ENCODE measurements around the gene CXorf58.

DNA sequence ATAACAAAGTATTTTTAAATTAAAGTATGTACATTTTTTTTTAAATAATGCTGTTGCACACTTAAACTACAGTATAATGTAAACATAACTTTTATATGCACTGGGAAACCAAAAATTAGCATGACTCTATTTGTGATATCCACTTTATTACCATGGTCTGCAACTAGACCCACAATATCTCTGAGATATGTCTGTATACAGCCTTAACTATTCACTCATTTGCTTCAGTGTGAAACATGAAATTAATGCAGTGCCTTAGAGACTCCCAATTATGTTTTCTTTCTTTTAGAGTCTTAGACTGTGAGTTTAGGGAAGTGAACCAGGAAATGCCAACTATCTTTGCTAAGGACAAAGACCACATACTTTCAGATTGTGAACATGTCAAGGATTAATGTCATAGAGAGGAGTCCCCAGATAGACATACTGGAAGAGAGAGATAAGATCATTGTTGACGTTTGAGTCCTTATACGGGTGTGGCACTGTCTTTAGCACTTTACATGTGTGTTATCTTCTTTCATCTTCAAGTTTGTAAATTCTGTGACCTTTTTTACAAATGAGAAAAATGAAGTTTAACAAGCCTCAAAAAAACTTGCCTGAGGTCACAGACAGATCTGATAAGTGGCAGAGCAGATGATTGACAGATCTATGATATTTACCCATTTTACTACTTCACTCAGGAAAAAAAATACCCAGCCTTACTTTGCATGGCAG is 23.2 kb downstream of the CXorf58 start:
- TF ChIP-seq FOXM1 (IDR thresholded peaks at IDR 0.05; ENCODE audit: low read depth) (no peak), POLR2AphosphoS5 (IDR thresholded peaks at IDR 0.05; ENCODE audit: low read depth, low read length) (no peak), SIN3A (IDR thresholded peaks at IDR 0.05; ENCODE audit: borderline replicate concordance, low read depth, low read length) (no peak), EZH2phosphoT487 (IDR thresholded peaks at IDR 0.05; ENCODE audit: borderline replicate concordance, low read depth) (no peak), TEAD4 (IDR thresholded peaks at IDR 0.05; ENCODE audit: borderline replicate concordance, insufficient read depth) (no peak), EP300 (IDR thresholded peaks at IDR 0.05; ENCODE audit: borderline replicate concordance in 1 of 2, low read depth in 1 of 2, low read length in 1 of 2) (no peak), RAD21 (IDR thresholded peaks at IDR 0.05; ENCODE audit: low read length) (no peak)
- TF ChIP-seq, protein P1, sequence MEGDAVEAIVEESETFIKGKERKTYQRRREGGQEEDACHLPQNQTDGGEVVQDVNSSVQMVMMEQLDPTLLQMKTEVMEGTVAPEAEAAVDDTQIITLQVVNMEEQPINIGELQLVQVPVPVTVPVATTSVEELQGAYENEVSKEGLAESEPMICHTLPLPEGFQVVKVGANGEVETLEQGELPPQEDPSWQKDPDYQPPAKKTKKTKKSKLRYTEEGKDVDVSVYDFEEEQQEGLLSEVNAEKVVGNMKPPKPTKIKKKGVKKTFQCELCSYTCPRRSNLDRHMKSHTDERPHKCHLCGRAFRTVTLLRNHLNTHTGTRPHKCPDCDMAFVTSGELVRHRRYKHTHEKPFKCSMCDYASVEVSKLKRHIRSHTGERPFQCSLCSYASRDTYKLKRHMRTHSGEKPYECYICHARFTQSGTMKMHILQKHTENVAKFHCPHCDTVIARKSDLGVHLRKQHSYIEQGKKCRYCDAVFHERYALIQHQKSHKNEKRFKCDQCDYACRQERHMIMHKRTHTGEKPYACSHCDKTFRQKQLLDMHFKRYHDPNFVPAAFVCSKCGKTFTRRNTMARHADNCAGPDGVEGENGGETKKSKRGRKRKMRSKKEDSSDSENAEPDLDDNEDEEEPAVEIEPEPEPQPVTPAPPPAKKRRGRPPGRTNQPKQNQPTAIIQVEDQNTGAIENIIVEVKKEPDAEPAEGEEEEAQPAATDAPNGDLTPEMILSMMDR (IDR thresholded peaks at IDR 0.05) = no peak
- TF ChIP-seq, protein P2, sequence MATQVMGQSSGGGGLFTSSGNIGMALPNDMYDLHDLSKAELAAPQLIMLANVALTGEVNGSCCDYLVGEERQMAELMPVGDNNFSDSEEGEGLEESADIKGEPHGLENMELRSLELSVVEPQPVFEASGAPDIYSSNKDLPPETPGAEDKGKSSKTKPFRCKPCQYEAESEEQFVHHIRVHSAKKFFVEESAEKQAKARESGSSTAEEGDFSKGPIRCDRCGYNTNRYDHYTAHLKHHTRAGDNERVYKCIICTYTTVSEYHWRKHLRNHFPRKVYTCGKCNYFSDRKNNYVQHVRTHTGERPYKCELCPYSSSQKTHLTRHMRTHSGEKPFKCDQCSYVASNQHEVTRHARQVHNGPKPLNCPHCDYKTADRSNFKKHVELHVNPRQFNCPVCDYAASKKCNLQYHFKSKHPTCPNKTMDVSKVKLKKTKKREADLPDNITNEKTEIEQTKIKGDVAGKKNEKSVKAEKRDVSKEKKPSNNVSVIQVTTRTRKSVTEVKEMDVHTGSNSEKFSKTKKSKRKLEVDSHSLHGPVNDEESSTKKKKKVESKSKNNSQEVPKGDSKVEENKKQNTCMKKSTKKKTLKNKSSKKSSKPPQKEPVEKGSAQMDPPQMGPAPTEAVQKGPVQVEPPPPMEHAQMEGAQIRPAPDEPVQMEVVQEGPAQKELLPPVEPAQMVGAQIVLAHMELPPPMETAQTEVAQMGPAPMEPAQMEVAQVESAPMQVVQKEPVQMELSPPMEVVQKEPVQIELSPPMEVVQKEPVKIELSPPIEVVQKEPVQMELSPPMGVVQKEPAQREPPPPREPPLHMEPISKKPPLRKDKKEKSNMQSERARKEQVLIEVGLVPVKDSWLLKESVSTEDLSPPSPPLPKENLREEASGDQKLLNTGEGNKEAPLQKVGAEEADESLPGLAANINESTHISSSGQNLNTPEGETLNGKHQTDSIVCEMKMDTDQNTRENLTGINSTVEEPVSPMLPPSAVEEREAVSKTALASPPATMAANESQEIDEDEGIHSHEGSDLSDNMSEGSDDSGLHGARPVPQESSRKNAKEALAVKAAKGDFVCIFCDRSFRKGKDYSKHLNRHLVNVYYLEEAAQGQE (IDR thresholded peaks at IDR 0.05; ENCODE audit: low read depth, low read length) = no peak
- TF ChIP-seq, protein P3, sequence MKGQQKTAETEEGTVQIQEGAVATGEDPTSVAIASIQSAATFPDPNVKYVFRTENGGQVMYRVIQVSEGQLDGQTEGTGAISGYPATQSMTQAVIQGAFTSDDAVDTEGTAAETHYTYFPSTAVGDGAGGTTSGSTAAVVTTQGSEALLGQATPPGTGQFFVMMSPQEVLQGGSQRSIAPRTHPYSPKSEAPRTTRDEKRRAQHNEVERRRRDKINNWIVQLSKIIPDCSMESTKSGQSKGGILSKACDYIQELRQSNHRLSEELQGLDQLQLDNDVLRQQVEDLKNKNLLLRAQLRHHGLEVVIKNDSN (IDR thresholded peaks at IDR 0.05; ENCODE audit: borderline replicate concordance, low read depth) = no peak
